GM18867 (cell line): ENCODE data around the gene TMC1.
A peak's percentile ranks its signal among the peaks of the same experiment; 100 is the strongest.
"Not testable (repeated sequence)": the region's sequence is repeated elsewhere in the genome, so short reads cannot be mapped to it uniquely, and the experiment has no call there.

Experiments used
- ATAC-seq: cut with Tn5 transposase; IDR thresholded peaks from one replicate; pipeline ENCODE4 v1.9.1; 2021; ENCODE audit warnings: mild to moderate bottlenecking, moderate library complexity; ENCODE audit not compliant: unreplicated experiment

TMC1 gene

GRCh38 chr9:72856972-72857623 lies 335.7 kb downstream of the TMC1 start:
- peak; percentile 67 for ATAC-seq

- no peak for ATAC-seq
These were observed 336.2 kb downstream of the TMC1 start for GRCh38 chr9:72857624-72857996.

GRCh38 chr9:72858089-72858912 lies 336.9 kb downstream of the TMC1 start:
- no peak for ATAC-seq

GRCh38 chr9:72862788-72863187 lies 341.4 kb downstream of the TMC1 start:
- ATAC-seq = not testable (repeated sequence)

- ATAC-seq = no peak
These were observed 342.2 kb downstream of the TMC1 start for GRCh38 chr9:72863456-72864094.

GRCh38 chr9:72864327-72864726 lies 342.9 kb downstream of the TMC1 start:
- ATAC-seq = no peak

GRCh38 chr9:72871685-72872084 lies 350.3 kb downstream of the TMC1 start:
- ATAC-seq = no peak

- ATAC-seq = no peak
These were observed 351.3 kb downstream of the TMC1 start for GRCh38 chr9:72872718-72873117.

GRCh38 chr9:72873456-72873855 lies 352.0 kb downstream of the TMC1 start:
- no peak for ATAC-seq

- no peak for ATAC-seq
These were observed 352.9 kb downstream of the TMC1 start for GRCh38 chr9:72874344-72874743.

GRCh38 chr9:72875221-72875620 lies 353.8 kb downstream of the TMC1 start:
- no peak for ATAC-seq

- no peak for ATAC-seq
These were observed 359.4 kb downstream of the TMC1 start for GRCh38 chr9:72880821-72881220.

- ATAC-seq = no peak
These were observed 360.8 kb downstream of the TMC1 start for GRCh38 chr9:72882117-72882775.

- ATAC-seq = no peak
These were observed 362.5 kb downstream of the TMC1 start for GRCh38 chr9:72883875-72884274.

GRCh38 chr9:72884508-72884907 lies 363.1 kb downstream of the TMC1 start:
- ATAC-seq = no peak
